Measurements from ENCODE around the gene LARP1.

The LARP1 gene

DNA sequence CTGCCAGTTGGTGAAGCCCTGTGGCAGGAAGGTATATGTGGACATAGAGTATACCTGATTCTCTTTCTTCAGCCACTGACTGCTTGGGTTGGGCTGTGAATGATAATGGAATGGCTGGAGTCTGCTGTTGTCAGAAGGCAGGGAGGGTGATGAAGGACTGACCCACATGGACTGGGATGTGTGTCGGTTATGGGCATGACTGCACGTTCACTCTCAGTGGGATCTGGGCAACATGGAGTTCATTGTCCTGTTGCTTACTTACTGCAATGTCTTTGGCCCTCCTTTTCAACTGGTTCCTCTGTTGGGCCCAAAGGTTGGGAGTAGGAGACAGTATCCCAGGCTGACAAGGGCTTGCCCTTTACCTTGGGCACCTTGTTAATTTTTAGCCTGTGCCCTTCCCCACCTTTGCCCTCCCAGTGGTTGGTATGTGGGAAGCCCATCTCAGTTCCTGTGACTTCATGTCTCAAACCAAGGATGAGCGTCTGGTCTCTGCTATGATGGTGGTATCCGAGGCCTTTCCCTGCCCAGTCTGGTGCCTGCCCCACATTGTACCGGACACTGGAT is 60.6 kb downstream of the LARP1 start:
- TF ChIP-seq, protein P1, sequence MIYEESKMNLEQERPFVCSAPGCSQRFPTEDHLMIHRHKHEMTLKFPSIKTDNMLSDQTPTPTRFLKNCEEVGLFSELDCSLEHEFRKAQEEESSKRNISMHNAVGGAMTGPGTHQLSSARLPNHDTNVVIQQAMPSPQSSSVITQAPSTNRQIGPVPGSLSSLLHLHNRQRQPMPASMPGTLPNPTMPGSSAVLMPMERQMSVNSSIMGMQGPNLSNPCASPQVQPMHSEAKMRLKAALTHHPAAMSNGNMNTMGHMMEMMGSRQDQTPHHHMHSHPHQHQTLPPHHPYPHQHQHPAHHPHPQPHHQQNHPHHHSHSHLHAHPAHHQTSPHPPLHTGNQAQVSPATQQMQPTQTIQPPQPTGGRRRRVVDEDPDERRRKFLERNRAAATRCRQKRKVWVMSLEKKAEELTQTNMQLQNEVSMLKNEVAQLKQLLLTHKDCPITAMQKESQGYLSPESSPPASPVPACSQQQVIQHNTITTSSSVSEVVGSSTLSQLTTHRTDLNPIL (CRISPR knock-in tag; IDR thresholded peaks at IDR 0.05; ENCODE audit: low read depth): no peak
- TF ChIP-seq ARNTL (CRISPR knock-in tag; IDR thresholded peaks at IDR 0.05; ENCODE audit: borderline replicate concordance, low read depth) (no peak), ZFP30 (CRISPR knock-in tag; IDR thresholded peaks at IDR 0.05) (no peak), ZFP3 (CRISPR knock-in tag; IDR thresholded peaks at IDR 0.05) (no peak)
- ATAC-seq: no peak

DNA sequence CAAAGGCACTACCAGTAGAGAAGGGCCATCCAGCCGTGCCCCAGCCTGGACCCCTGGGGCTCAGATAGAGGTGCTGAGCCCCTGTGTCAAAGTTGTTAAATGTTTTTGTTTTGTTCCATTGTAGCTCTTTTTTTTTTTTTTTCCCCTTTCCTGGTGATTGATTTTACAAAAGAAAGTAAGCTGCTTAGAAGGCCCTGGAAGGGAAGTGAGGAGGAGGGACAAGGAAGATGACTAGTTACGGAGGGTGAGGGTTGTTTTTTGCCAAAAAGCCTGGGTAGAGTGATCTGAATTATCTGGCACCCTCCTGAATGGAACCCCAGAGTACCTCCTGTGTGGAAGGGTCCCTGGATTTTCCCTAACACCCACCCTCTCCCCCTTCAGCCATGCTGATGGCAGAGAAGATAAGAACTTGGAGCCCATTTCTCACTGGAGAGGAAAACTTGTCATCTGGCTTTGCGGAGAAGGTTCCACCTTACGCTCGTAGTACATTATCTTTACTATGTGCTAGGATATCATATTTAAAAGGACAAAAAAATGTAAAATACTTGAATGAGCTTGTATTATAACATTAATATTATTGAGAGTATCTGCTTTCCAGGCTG is 61.8 kb downstream of the LARP1 start:
- no peak for TF ChIP-seq CSDC2 (CRISPR knock-in tag; IDR thresholded peaks at IDR 0.05)
- no peak for ATAC-seq

DNA sequence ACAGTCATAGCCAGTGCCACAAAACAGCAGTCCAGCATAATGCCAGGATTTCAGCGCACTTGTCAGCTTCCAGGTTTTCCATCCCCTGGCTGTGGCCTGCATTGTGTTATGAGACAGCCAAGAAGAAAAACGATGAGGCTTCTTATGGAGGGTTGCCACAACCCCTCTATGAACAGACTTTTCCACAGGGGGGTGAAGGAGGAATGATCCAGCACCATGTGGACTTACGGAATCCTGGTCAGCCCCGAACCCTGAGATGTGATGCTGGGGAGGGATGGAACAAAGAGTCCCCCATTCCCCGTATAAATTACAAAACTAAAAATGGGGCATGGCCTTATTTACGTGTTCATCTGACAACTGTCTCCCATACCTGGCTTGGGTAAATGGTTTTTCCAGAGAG is 62.6 kb downstream of the LARP1 start:
- ATAC-seq: no peak
- TF ChIP-seq CSDC2 (CRISPR knock-in tag; IDR thresholded peaks at IDR 0.05) (no peak), ISL1 (CRISPR knock-in tag; IDR thresholded peaks at IDR 0.05) (no peak), ZFP3 (CRISPR knock-in tag; IDR thresholded peaks at IDR 0.05) (no peak), ESRRG (CRISPR knock-in tag; IDR thresholded peaks at IDR 0.05) (no peak), ARNTL (CRISPR knock-in tag; IDR thresholded peaks at IDR 0.05; ENCODE audit: borderline replicate concordance, low read depth) (no peak), RARB (CRISPR knock-in tag; IDR thresholded peaks at IDR 0.05) (no peak), BACH2 (CRISPR knock-in tag; IDR thresholded peaks at IDR 0.05; ENCODE audit: borderline replicate concordance) (no peak), ZNF70 (CRISPR knock-in tag; IDR thresholded peaks at IDR 0.05) (no peak), ZC3H10 (CRISPR knock-in tag; IDR thresholded peaks at IDR 0.05) (no peak), TCF4 (CRISPR knock-in tag; IDR thresholded peaks at IDR 0.05; ENCODE audit: borderline replicate concordance) (no peak), SNAI2 (CRISPR knock-in tag; IDR thresholded peaks at IDR 0.05) (no peak)
- TF ChIP-seq, protein P2, sequence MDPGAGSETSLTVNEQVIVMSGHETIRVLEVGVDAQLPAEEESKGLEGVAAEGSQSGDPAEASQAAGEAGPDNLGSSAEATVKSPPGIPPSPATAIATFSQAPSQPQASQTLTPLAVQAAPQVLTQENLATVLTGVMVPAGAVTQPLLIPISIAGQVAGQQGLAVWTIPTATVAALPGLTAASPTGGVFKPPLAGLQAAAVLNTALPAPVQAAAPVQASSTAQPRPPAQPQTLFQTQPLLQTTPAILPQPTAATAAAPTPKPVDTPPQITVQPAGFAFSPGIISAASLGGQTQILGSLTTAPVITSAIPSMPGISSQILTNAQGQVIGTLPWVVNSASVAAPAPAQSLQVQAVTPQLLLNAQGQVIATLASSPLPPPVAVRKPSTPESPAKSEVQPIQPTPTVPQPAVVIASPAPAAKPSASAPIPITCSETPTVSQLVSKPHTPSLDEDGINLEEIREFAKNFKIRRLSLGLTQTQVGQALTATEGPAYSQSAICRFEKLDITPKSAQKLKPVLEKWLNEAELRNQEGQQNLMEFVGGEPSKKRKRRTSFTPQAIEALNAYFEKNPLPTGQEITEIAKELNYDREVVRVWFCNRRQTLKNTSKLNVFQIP (CRISPR knock-in tag; IDR thresholded peaks at IDR 0.05; ENCODE audit: borderline replicate concordance, low read depth): no peak
- TF ChIP-seq, protein P3, sequence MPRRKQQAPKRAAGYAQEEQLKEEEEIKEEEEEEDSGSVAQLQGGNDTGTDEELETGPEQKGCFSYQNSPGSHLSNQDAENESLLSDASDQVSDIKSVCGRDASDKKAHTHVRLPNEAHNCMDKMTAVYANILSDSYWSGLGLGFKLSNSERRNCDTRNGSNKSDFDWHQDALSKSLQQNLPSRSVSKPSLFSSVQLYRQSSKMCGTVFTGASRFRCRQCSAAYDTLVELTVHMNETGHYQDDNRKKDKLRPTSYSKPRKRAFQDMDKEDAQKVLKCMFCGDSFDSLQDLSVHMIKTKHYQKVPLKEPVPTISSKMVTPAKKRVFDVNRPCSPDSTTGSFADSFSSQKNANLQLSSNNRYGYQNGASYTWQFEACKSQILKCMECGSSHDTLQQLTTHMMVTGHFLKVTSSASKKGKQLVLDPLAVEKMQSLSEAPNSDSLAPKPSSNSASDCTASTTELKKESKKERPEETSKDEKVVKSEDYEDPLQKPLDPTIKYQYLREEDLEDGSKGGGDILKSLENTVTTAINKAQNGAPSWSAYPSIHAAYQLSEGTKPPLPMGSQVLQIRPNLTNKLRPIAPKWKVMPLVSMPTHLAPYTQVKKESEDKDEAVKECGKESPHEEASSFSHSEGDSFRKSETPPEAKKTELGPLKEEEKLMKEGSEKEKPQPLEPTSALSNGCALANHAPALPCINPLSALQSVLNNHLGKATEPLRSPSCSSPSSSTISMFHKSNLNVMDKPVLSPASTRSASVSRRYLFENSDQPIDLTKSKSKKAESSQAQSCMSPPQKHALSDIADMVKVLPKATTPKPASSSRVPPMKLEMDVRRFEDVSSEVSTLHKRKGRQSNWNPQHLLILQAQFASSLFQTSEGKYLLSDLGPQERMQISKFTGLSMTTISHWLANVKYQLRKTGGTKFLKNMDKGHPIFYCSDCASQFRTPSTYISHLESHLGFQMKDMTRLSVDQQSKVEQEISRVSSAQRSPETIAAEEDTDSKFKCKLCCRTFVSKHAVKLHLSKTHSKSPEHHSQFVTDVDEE (CRISPR knock-in tag; IDR thresholded peaks at IDR 0.05): no peak
- TF ChIP-seq, protein P4, sequence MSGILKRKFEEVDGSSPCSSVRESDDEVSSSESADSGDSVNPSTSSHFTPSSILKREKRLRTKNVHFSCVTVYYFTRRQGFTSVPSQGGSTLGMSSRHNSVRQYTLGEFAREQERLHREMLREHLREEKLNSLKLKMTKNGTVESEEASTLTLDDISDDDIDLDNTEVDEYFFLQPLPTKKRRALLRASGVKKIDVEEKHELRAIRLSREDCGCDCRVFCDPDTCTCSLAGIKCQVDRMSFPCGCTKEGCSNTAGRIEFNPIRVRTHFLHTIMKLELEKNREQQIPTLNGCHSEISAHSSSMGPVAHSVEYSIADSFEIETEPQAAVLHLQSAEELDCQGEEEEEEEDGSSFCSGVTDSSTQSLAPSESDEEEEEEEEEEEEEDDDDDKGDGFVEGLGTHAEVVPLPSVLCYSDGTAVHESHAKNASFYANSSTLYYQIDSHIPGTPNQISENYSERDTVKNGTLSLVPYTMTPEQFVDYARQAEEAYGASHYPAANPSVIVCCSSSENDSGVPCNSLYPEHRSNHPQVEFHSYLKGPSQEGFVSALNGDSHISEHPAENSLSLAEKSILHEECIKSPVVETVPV (CRISPR knock-in tag; IDR thresholded peaks at IDR 0.05): no peak

DNA sequence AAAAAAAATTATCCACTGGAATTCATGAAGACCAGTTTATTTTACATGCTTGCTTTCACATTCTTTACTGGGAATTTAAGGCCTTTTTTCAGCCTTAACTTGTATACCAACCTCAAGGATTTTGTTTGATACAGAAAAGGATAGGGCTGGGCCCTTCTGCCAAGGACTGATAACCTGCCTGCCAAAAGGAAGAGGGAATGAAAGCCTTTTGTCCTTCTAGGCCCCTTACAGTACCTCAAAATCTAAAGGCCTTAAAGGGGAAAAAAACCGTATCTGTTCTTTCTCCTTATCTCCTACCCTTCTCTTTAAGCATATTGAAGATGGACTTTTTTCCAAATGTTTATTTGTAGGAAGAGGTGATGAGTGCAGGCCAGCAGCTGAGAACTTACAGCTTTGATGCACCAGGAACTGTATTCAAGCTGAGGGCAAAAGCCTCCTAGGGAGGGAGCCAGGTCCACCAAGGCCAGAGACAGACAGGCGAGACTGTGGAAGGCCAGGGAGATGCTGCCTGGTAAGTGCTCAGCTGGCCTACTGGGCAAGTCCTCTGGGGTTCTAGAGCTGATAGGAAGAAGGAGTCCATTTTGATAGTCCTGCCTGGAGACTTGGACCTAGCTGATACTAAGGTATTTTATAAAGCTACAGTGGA is 63.4 kb downstream of the LARP1 start:
- no peak for ATAC-seq
- no peak for TF ChIP-seq OSR1 (CRISPR knock-in tag; IDR thresholded peaks at IDR 0.05)
- TF ChIP-seq ZFP3 (CRISPR knock-in tag; IDR thresholded peaks at IDR 0.05): no peak
- TF ChIP-seq SNAI2 (CRISPR knock-in tag; IDR thresholded peaks at IDR 0.05): no peak
- TF ChIP-seq, protein P1 (CRISPR knock-in tag; IDR thresholded peaks at IDR 0.05; ENCODE audit: low read depth): no peak
- no peak for TF ChIP-seq TCF4 (CRISPR knock-in tag; IDR thresholded peaks at IDR 0.05; ENCODE audit: borderline replicate concordance)
- TF ChIP-seq, protein P2 (CRISPR knock-in tag; IDR thresholded peaks at IDR 0.05; ENCODE audit: borderline replicate concordance, low read depth): no peak
- no peak for TF ChIP-seq ISL1 (CRISPR knock-in tag; IDR thresholded peaks at IDR 0.05)
